Caco-2 (cell line): ENCODE measurements around the gene IP6K1. TPM values are rescaled to one million over a fixed set of nuclear protein-coding genes. Genes with fewer than 3 reads are reported as not detected.

Source experiments
- BruUV-seq: library from RNA; stranded (reverse); fragments of 400-500 nt; replicated peaks from 2 replicates; lab custom pipeline; 2021; lab: Mats Ljungman, UMichigan
- CTCF ChIA-PET: fragments of 300-600 bp; sonication (Branson Sonifier 250); formaldehyde crosslinking; loops from one replicate; lab custom pipeline; 2022; ENCODE audit warnings: antibody characterized with exemption; lab: Charles Lee
- POLR2A ChIA-PET: fragments of 300-600 bp; sonication (Branson Sonifier 250); formaldehyde crosslinking; loops from one replicate; lab custom pipeline; 2022; ENCODE audit warnings: antibody characterized with exemption; lab: Charles Lee
- DNase-seq, 2 experiments: peaks; one replicate each; pipeline versions ENCODE4 v3.0.0 to v3.0.0-alpha.2; 2020 to 2022
- H3K27me3 ChIP-seq: replicated peaks from 2 replicates; pipeline ENCODE4 v1.6.0; 2011; ENCODE audit warnings: low read length; ENCODE audit not compliant: control insufficient read depth, insufficient read depth
- H3K36me3 ChIP-seq: 2 replicates; pipeline ENCODE4 v1.5.1; 2011; ENCODE audit warnings: low read length; ENCODE audit not compliant: control insufficient read depth, insufficient read depth
- H3K4me1 ChIP-seq: fragments of 250-450 bp; sonication (Bioruptor Pico); 2 replicates; pipeline ENCODE4 v1.5.1; 2020; ENCODE audit warnings: mild to moderate bottlenecking
- H3K4me3 ChIP-seq: 2 replicates; pipeline ENCODE4 v1.5.1; 2011; ENCODE audit warnings: low read depth, mild to moderate bottlenecking, control low read depth, low read length
- H3K9me3 ChIP-seq: fragments of 250-450 bp; sonication (Bioruptor Pico); 2 replicates; pipeline ENCODE4 v1.5.1; 2020; ENCODE audit warnings: mild to moderate bottlenecking, moderate library complexity
- H3K27ac Mint-ChIP-seq: one replicate; pipeline ENCODE4 v1.8.0; 2022; ENCODE audit warnings: mixed read lengths; ENCODE audit not compliant: unreplicated experiment
- H3K27me3 Mint-ChIP-seq: one replicate; pipeline ENCODE4 v1.8.0; 2022; ENCODE audit warnings: mixed read lengths; ENCODE audit not compliant: insufficient read depth, unreplicated experiment
- H3K36me3 Mint-ChIP-seq: one replicate; pipeline ENCODE4 v1.8.0; 2022; ENCODE audit warnings: mild to moderate bottlenecking, mixed read lengths; ENCODE audit not compliant: insufficient read depth, unreplicated experiment
- H3K4me1 Mint-ChIP-seq: one replicate; pipeline ENCODE4 v1.8.0; 2022; ENCODE audit warnings: low read depth, mixed read lengths; ENCODE audit not compliant: unreplicated experiment
- H3K4me3 Mint-ChIP-seq: one replicate; pipeline ENCODE4 v1.8.0; 2022; ENCODE audit warnings: mild to moderate bottlenecking, moderate library complexity, mixed read lengths; ENCODE audit not compliant: unreplicated experiment
- H3K9me3 Mint-ChIP-seq: one replicate; pipeline ENCODE4 v1.8.0; 2022; ENCODE audit warnings: mixed read lengths; ENCODE audit not compliant: unreplicated experiment
- CTCF ChIP-seq, 2 experiments: fragments of 200-600 bp in 1 of 2; IDR thresholded peaks; 1 replicate in 1 of 2; 2 replicates in 1 of 2; pipeline versions ENCODE4 v1.5.1 to v1.8.0; 2011 to 2022; ENCODE audit warnings: antibody characterized with exemption in 1 of 2, control low read depth in 1 of 2, inconsistent platforms in 1 of 2, low read depth in 1 of 2, low read length in 1 of 2, mild to moderate bottlenecking in 1 of 2, moderate library complexity in 1 of 2; ENCODE audit not compliant: insufficient read depth in 1 of 2, severe bottlenecking in 1 of 2, unreplicated experiment in 1 of 2
- intact Hi-C: fragments of 100-400 bp; cut with micrococcal nuclease; formaldehyde crosslinking; loops from one replicate; pipeline ENCODE4 v1.10.0; 2022; ENCODE audit not compliant: unreplicated experiment
- total RNA-seq: library from RNA; stranded (reverse); gene quantifications from 2 replicates; pipeline ENCODE4 v1.2.3, GENCODE V29; 2022

The IP6K1 gene
- total RNA-seq, 1 experiment from 2014 or later, result 35.5 TPM

- intact Hi-C loops, result no loop called here
- Histone ChIP-seq H3K4me1 (no peaks in the 10 kb centered on the region), H3K27me3 (no peaks in the 10 kb centered on the region), H3K4me3 (no peak overlapping the region), H3K36me3 (peaks cover 1% of the 10 kb centered on the region), H3K9me3 (no peaks in the 10 kb centered on the region)
- TF ChIP-seq CTCF (IDR thresholded peaks at IDR 0.05; ENCODE audit: insufficient read depth in 1 of 2, low read depth in 1 of 2, low read length in 1 of 2, severe bottlenecking in 1 of 2, unreplicated experiment in 1 of 2), result no peak
- POLR2A ChIA-PET, result interaction anchor here (0.6 kb wide), 1 partner anchor 171 kb away, joined by 6 read pairs; no protein-coding TSS in a partner anchor
- Mint-ChIP-seq H3K27ac (no peak overlapping the region), H3K36me3 (peaks cover 60% of the 10 kb centered on the region), H3K4me1 (no peaks in the 10 kb centered on the region), H3K27me3 (no peaks in the 10 kb centered on the region), H3K4me3 (no peak overlapping the region), H3K9me3 (no peaks in the 10 kb centered on the region)
- CTCF ChIA-PET, result no interaction called here
- BruUV-seq, result no TSS peak
- DNase-seq, result no peak
These were observed 48.2 kb downstream of the IP6K1 start for GRCh38 chr3:49738067-49738713.

GRCh38 chr3:49734752-49735151 lies 51.6 kb downstream of the IP6K1 start:
- BruUV-seq, result no TSS peak
- no peaks in the 10 kb centered on the region for H3K4me1 ChIP-seq
- intact Hi-C loops, result no loop called here

GRCh38 chr3:49733551-49733950 lies 52.8 kb downstream of the IP6K1 start:
- no peak for DNase-seq
- Mint-ChIP-seq H3K9me3 (no peaks in the 10 kb centered on the region), H3K4me1 (no peaks in the 10 kb centered on the region), H3K36me3 (peaks cover 73% of the 10 kb centered on the region), H3K27me3 (no peaks in the 10 kb centered on the region), H3K4me3 (no peak overlapping the region), H3K27ac (no peak overlapping the region)
- ChIA-PET CTCF (interaction anchor here (0.6 kb wide), 1 partner anchor 9 kb away, joined by 8 read pairs; no protein-coding TSS in a partner anchor), POLR2A (no interaction called here)
- Histone ChIP-seq H3K9me3 (no peaks in the 10 kb centered on the region), H3K36me3 (peaks cover 1% of the 10 kb centered on the region), H3K27me3 (no peaks in the 10 kb centered on the region), H3K4me1 (no peaks in the 10 kb centered on the region), H3K4me3 (no peak overlapping the region)
- intact Hi-C loops, result no loop called here
- no TSS peak for BruUV-seq
- TF ChIP-seq CTCF (IDR thresholded peaks at IDR 0.05; ENCODE audit: insufficient read depth in 1 of 2, low read depth in 1 of 2, low read length in 1 of 2, severe bottlenecking in 1 of 2, unreplicated experiment in 1 of 2), result no peak

More at GRCh38 chr3:49734752-49735151, 51.6 kb downstream of the IP6K1 start:
- Mint-ChIP-seq H3K27me3 (no peaks in the 10 kb centered on the region), H3K9me3 (no peaks in the 10 kb centered on the region), H3K36me3 (peaks cover 69% of the 10 kb centered on the region), H3K27ac (no peak overlapping the region), H3K4me1 (no peaks in the 10 kb centered on the region), H3K4me3 (no peak overlapping the region)
- Histone ChIP-seq H3K4me3 (no peak overlapping the region), H3K36me3 (peaks cover 1% of the 10 kb centered on the region), H3K27me3 (no peaks in the 10 kb centered on the region), H3K9me3 (no peaks in the 10 kb centered on the region)
- no peak for DNase-seq
- ChIA-PET POLR2A (no interaction called here), CTCF (interaction anchor here (0.6 kb wide), 1 partner anchor 116 kb away, joined by 5 read pairs; no protein-coding TSS in a partner anchor)
- no peak for TF ChIP-seq CTCF (IDR thresholded peaks at IDR 0.05; ENCODE audit: insufficient read depth in 1 of 2, low read depth in 1 of 2, low read length in 1 of 2, severe bottlenecking in 1 of 2, unreplicated experiment in 1 of 2)
